Activated CD4-positive, alpha-beta T cell treated with anti-CD3 and anti-CD28 coated beads, Interleukin-2, amount 50 U/mL, for 1 hour (primary cell): ENCODE measurements around the gene KIF25.
"Not testable (repeated sequence)": the region's sequence is repeated elsewhere in the genome, so short reads cannot be mapped to it uniquely, and the experiment has no call there.

Experiments
- DNase-seq: peaks from one replicate; pipeline ENCODE4 v3.0.0-alpha.2; 2020

The KIF25 gene

GRCh38 chr6:167976116-167976657 lies 21.3 kb upstream of the KIF25 start:
- DNase-seq, result not testable (repeated sequence)

GRCh38 chr6:167976708-167977107 lies 20.8 kb upstream of the KIF25 start:
- no peak for DNase-seq

- no peak for DNase-seq
Observed at GRCh38 chr6:167977717-167978467, 19.6 kb upstream of the KIF25 start.

- DNase-seq, result no peak
Observed at GRCh38 chr6:167978607-167979006, 18.9 kb upstream of the KIF25 start.

- no peak for DNase-seq
Observed at GRCh38 chr6:167979436-167980139, 17.9 kb upstream of the KIF25 start.

GRCh38 chr6:167980911-167981580 lies 16.4 kb upstream of the KIF25 start:
- no peak for DNase-seq

GRCh38 chr6:167981916-167982462 lies 15.5 kb upstream of the KIF25 start:
- DNase-seq, result no peak

GRCh38 chr6:167984144-167984719 lies 13.2 kb upstream of the KIF25 start:
- DNase-seq, result no peak

- no peak for DNase-seq
Observed at GRCh38 chr6:167984876-167985604, 12.4 kb upstream of the KIF25 start.

GRCh38 chr6:167985911-167986595 lies 11.4 kb upstream of the KIF25 start:
- no peak for DNase-seq

- DNase-seq, result no peak
Observed at GRCh38 chr6:167987396-167988153, 9.9 kb upstream of the KIF25 start.

GRCh38 chr6:167988154-167988495 lies 9.3 kb upstream of the KIF25 start:
- no peak for DNase-seq

GRCh38 chr6:167988945-167989841 lies 8.3 kb upstream of the KIF25 start:
- DNase-seq, result no peak

- DNase-seq, result no peak
Observed at GRCh38 chr6:167990016-167990945, 7.2 kb upstream of the KIF25 start.

GRCh38 chr6:167993169-167993568 lies 4.3 kb upstream of the KIF25 start:
- no peak for DNase-seq

GRCh38 chr6:167993831-167994230 lies 3.6 kb upstream of the KIF25 start:
- DNase-seq, result no peak

GRCh38 chr6:167995302-167995701 lies 2.2 kb upstream of the KIF25 start:
- no peak for DNase-seq

- no peak for DNase-seq
Observed at GRCh38 chr6:167995731-167996151, 1.7 kb upstream of the KIF25 start.
